MM.1S (cell line): ENCODE results near the gene HPS4.

ENCODE experiments used
- DNase-seq: peaks from one replicate; pipeline ENCODE4 v3.0.0-alpha.2; 2015
- H2AFZ ChIP-seq: fragments of 300-600 bp; sonication (generic); 2 replicates; pipeline ENCODE4 v1.6.0; 2016; ENCODE audit warnings: antibody characterized with exemption, low read length
- H3F3A ChIP-seq: fragments of 300-600 bp; sonication (generic); 2 replicates; pipeline ENCODE4 v1.6.1; 2016; ENCODE audit warnings: mild to moderate bottlenecking, antibody characterized with exemption, low read length, moderate library complexity, mixed read lengths; ENCODE audit not compliant: insufficient read depth
- H3K27ac ChIP-seq: fragments of 300-600 bp; sonication (generic); 2 replicates; pipeline ENCODE4 v1.5.1; 2016; ENCODE audit warnings: mild to moderate bottlenecking, low read length
- H3K27me3 ChIP-seq: fragments of 300-600 bp; sonication (generic); replicated peaks from 2 replicates; pipeline ENCODE4 v1.6.0; 2016; ENCODE audit warnings: low read length; ENCODE audit not compliant: insufficient read depth
- H3K36me3 ChIP-seq: fragments of 300-600 bp; sonication (generic); replicated peaks from 2 replicates; pipeline ENCODE4 v1.6.1; 2016; ENCODE audit warnings: mild to moderate bottlenecking, low read length, mixed read lengths; ENCODE audit not compliant: insufficient read depth
- H3K4me1 ChIP-seq: fragments of 300-600 bp; sonication (generic); 2 replicates; pipeline ENCODE4 v1.6.1; 2016; ENCODE audit warnings: low read length, mixed read lengths
- H3K4me2 ChIP-seq: fragments of 300-600 bp; sonication (generic); 2 replicates; pipeline ENCODE4 v1.6.0; 2016; ENCODE audit warnings: low read depth, low read length
- H3K4me3 ChIP-seq: fragments of 300-600 bp; sonication (generic); 2 replicates; pipeline ENCODE4 v1.5.1; 2016; ENCODE audit warnings: low read length, mixed read lengths
- H3K79me2 ChIP-seq: fragments of 300-600 bp; sonication (generic); 2 replicates; pipeline ENCODE4 v1.6.1; 2016; ENCODE audit warnings: mixed run types, low read length, mixed read lengths
- H3K9ac ChIP-seq: fragments of 300-600 bp; sonication (generic); 2 replicates; pipeline ENCODE4 v1.6.1; 2016; ENCODE audit warnings: low read length, mixed read lengths
- H3K9me2 ChIP-seq: fragments of 300-600 bp; sonication (generic); replicated peaks from 2 replicates; pipeline ENCODE4 v1.6.1; 2016; ENCODE audit warnings: mild to moderate bottlenecking, low read length, mixed read lengths; ENCODE audit not compliant: insufficient read depth
- H3K9me3 ChIP-seq: fragments of 300-600 bp; sonication (generic); replicated peaks from 2 replicates; pipeline ENCODE4 v1.6.1; 2016; ENCODE audit warnings: mild to moderate bottlenecking, low read length, mixed read lengths; ENCODE audit not compliant: insufficient read depth
- H4K20me1 ChIP-seq: fragments of 300-600 bp; sonication (generic); 2 replicates; pipeline ENCODE4 v1.6.1; 2016; ENCODE audit warnings: mild to moderate bottlenecking, low read length, moderate library complexity, mixed read lengths; ENCODE audit not compliant: insufficient read depth
- CTCF ChIP-seq: fragments of 300-600 bp; sonication (generic); IDR thresholded peaks from 2 replicates; pipeline ENCODE4 v1.5.1; 2016; ENCODE audit warnings: antibody characterized with exemption, low read length, mixed read lengths
- EZH2 ChIP-seq: fragments of 300-600 bp; sonication (generic); optimal IDR thresholded peaks from 2 replicates; pipeline ENCODE3; 2017; ENCODE audit warnings: low read depth, mild to moderate bottlenecking, antibody characterized with exemption, low read length, mixed read lengths
- EZH2phosphoT487 ChIP-seq: fragments of 300-600 bp; sonication (generic); IDR thresholded peaks from 2 replicates; pipeline ENCODE4 v1.6.1; 2018; ENCODE audit warnings: antibody characterized with exemption, low read length

HPS4 gene

GRCh38 chr22:26430600-26430999, 53.0 kb downstream of the HPS4 start:
- Histone ChIP-seq H3K9me2 (no peaks in the 10 kb centered on the region), H3K27me3 (no peaks in the 10 kb centered on the region), H3K4me3 (peak overlapping the region; percentile 72), H3F3A (peaks cover 31% of the 10 kb centered on the region), H4K20me1 (no peaks in the 10 kb centered on the region), H3K4me2 (peak overlapping the region; percentile 98), H3K79me2 (peaks cover 41% of the 10 kb centered on the region), H3K9me3 (no peaks in the 10 kb centered on the region), H3K4me1 (peaks cover 42% of the 10 kb centered on the region), H3K9ac (peak overlapping the region; percentile 58; the same call in 1 of the 2 replicates), H2AFZ (no peak overlapping the region), H3K36me3 (no peaks in the 10 kb centered on the region), H3K27ac (peak overlapping the region; percentile 35; the same call in 1 of the 2 replicates)
- TF ChIP-seq EZH2phosphoT487 (no peak), CTCF (no peak), EZH2 (no peak)
- no peak for DNase-seq

GRCh38 chr22:26429458-26430286, 53.9 kb downstream of the HPS4 start:
- peaks cover 42% of the 10 kb centered on the region for H3K4me1 ChIP-seq
- TF ChIP-seq CTCF (no peak), EZH2 (no peak), EZH2phosphoT487 (no peak)
- H3K4me2 ChIP-seq, result peak overlapping the region; percentile 98
- no peak overlapping the region for H3K27ac ChIP-seq
- peaks cover 36% of the 10 kb centered on the region for H3K79me2 ChIP-seq
- no peaks in the 10 kb centered on the region for H3K9me2 ChIP-seq
- H2AFZ ChIP-seq, result peak overlapping the region; percentile 59
- peak overlapping the region; percentile 58; the same call in 1 of the 2 replicates for H3K9ac ChIP-seq
- no peaks in the 10 kb centered on the region for H3K9me3 ChIP-seq
- H3K36me3 ChIP-seq, result no peaks in the 10 kb centered on the region
- no peaks in the 10 kb centered on the region for H3K27me3 ChIP-seq
- no peak for DNase-seq
- H3F3A ChIP-seq, result peaks cover 31% of the 10 kb centered on the region
- H4K20me1 ChIP-seq, result no peaks in the 10 kb centered on the region
- H3K4me3 ChIP-seq, result peak overlapping the region; percentile 72

GRCh38 chr22:26428515-26429457, 54.8 kb downstream of the HPS4 start, which contains the start of gene ASPHD2:
Gene ASPHD2, plus strand, starts transcription at chr22:26429260. Its CDS starts 4,356 bp downstream, at chr22:26433616.
- Histone ChIP-seq H3F3A (peaks cover 31% of the 10 kb centered on the region), H3K36me3 (no peaks in the 10 kb centered on the region), H3K27ac (peak within 1 kb of the TSS; percentile 77), H3K9me3 (no peaks in the 10 kb centered on the region), H3K4me2 (peak within 1 kb of the TSS; percentile 98), H3K27me3 (no peaks in the 10 kb centered on the region), H3K4me3 (peak within 1 kb of the TSS; percentile 73), H3K4me1 (peaks cover 42% of the 10 kb centered on the region), H2AFZ (peak within 1 kb of the TSS; percentile 88), H3K9me2 (no peaks in the 10 kb centered on the region), H4K20me1 (no peaks in the 10 kb centered on the region), H3K79me2 (peaks cover 28% of the 10 kb centered on the region), H3K9ac (peak within 1 kb of the TSS; percentile 60)
- TF ChIP-seq CTCF, result no peak
- no peak for TF ChIP-seq EZH2phosphoT487
- no peak for TF ChIP-seq EZH2
- peak; percentile 80 for DNase-seq
